CD14-positive monocyte (primary cell): ENCODE data around the gene KIF1B. TPM values are rescaled to one million over a fixed set of nuclear protein-coding genes. Genes with fewer than 3 reads are reported as not detected.

Experiments used
- DNase-seq, 3 donors: peaks; one replicate each; pipeline ENCODE4 v3.0.0-alpha.2; 2011 to 2022
- H2AFZ ChIP-seq: 2 replicates; pipeline ENCODE4 v1.6.0; 2012; ENCODE audit warnings: mild to moderate bottlenecking, low read depth, low read length, inconsistent platforms; ENCODE audit not compliant: insufficient read depth, poor library complexity, severe bottlenecking
- H3K27ac ChIP-seq, 2 donors: 1 replicate in 1 of 2; 2 replicates in 1 of 2; pipeline ENCODE4 v1.5.1; 2012 to 2013; ENCODE audit warnings: low read length in 2 of 2, control low read depth in 1 of 2, inconsistent platforms in 1 of 2, low read depth in 1 of 2, mild to moderate bottlenecking in 1 of 2
- H3K27me3 ChIP-seq, 2 donors: one replicate each; pipeline versions ENCODE4 v1.6.0 to v1.6.1; 2011 to 2013; ENCODE audit warnings: low read length in 2 of 2; ENCODE audit not compliant: control insufficient read depth in 2 of 2, insufficient read depth in 2 of 2
- H3K36me3 ChIP-seq, 2 donors: replicated peaks in 1 of 2; 1 replicate in 1 of 2; 2 replicates in 1 of 2; pipeline versions ENCODE4 v1.5.1 to v1.6.1; 2012 to 2013; ENCODE audit warnings: low read length in 2 of 2, control low read depth in 1 of 2, inconsistent platforms in 1 of 2, mild to moderate bottlenecking in 1 of 2; ENCODE audit not compliant: insufficient read depth in 2 of 2, control insufficient read depth in 1 of 2
- H3K4me1 ChIP-seq, 2 donors: 1 replicate in 1 of 2; 2 replicates in 1 of 2; pipeline versions ENCODE4 v1.5.1 to v1.6.1; 2012 to 2013; ENCODE audit warnings: low read length in 2 of 2, control low read depth in 1 of 2, inconsistent platforms in 1 of 2, mild to moderate bottlenecking in 1 of 2, moderate library complexity in 1 of 2; ENCODE audit not compliant: insufficient read depth in 2 of 2, control insufficient read depth in 1 of 2
- H3K4me2 ChIP-seq: replicated peaks from 2 replicates; pipeline ENCODE3; 2012; ENCODE audit warnings: low read length, moderate library complexity, mild to moderate bottlenecking; ENCODE audit not compliant: poor library complexity, severe bottlenecking; ENCODE audit errors: extremely low read depth
- H3K4me3 ChIP-seq, 3 experiments: fragments of 200-600 bp in 1 of 3; sonication (generic) in 1 of 3; replicated peaks in 1 of 3; 1 replicate in 2 of 3; 2 replicates in 1 of 3; pipeline ENCODE4 v1.5.1; 2011 to 2013; ENCODE audit warnings: low read length in 3 of 3, mild to moderate bottlenecking in 3 of 3, control low read depth in 2 of 3, low read depth in 2 of 3, inconsistent platforms in 1 of 3, moderate library complexity in 1 of 3
- H3K79me2 ChIP-seq: 2 replicates; pipeline ENCODE4 v1.6.0; 2012; ENCODE audit warnings: mild to moderate bottlenecking, control low read depth, inconsistent platforms, low read length, moderate library complexity; ENCODE audit not compliant: insufficient read depth
- H3K9ac ChIP-seq: 2 replicates; pipeline ENCODE4 v1.6.0; 2017; ENCODE audit warnings: low read length, mild to moderate bottlenecking; ENCODE audit not compliant: insufficient read depth, poor library complexity, severe bottlenecking
- H3K9me3 ChIP-seq, 2 donors: replicated peaks in 1 of 2; 1 replicate in 1 of 2; 2 replicates in 1 of 2; pipeline versions ENCODE4 v1.5.1 to v1.6.1; 2012 to 2013; ENCODE audit warnings: low read length in 2 of 2, control low read depth in 1 of 2; ENCODE audit not compliant: control insufficient read depth in 1 of 2, insufficient read depth in 1 of 2
- H4K20me1 ChIP-seq: 2 replicates; pipeline ENCODE4 v1.6.0; 2012; ENCODE audit warnings: mild to moderate bottlenecking, low read length, control low read depth, moderate library complexity; ENCODE audit not compliant: insufficient read depth
- H3K27ac Mint-ChIP-seq, 7 donors: one replicate each; pipeline ENCODE4 v1.8.0; 2020; ENCODE audit warnings: mild to moderate bottlenecking in 7 of 7, mixed read lengths in 7 of 7, moderate library complexity in 6 of 7, inconsistent platforms in 2 of 7
- H3K27me3 Mint-ChIP-seq, 3 donors: one replicate each; pipeline ENCODE4 v1.8.0; 2021 to 2022; ENCODE audit warnings: low read depth in 3 of 3, mild to moderate bottlenecking in 3 of 3, mixed read lengths in 3 of 3, moderate library complexity in 3 of 3, inconsistent platforms in 1 of 3
- H3K36me3 Mint-ChIP-seq, 2 donors: one replicate each; pipeline ENCODE4 v1.8.0; 2020; ENCODE audit warnings: mixed read lengths in 2 of 2, inconsistent platforms in 1 of 2, mild to moderate bottlenecking in 1 of 2
- H3K4me1 Mint-ChIP-seq: one replicate; pipeline ENCODE4 v1.8.0; 2020; ENCODE audit warnings: mild to moderate bottlenecking, mixed read lengths
- H3K4me3 Mint-ChIP-seq, 2 donors: one replicate each; pipeline ENCODE4 v1.8.0; 2020; ENCODE audit warnings: mild to moderate bottlenecking in 2 of 2, mixed read lengths in 2 of 2, moderate library complexity in 1 of 2
- H3K9me3 Mint-ChIP-seq, 7 donors: one replicate each; pipeline ENCODE4 v1.8.0; 2020 to 2022; ENCODE audit warnings: mixed read lengths in 7 of 7, mild to moderate bottlenecking in 6 of 7, moderate library complexity in 6 of 7, inconsistent platforms in 2 of 7
- WGBS: methylation state at CpG from one replicate; pipeline ENCODE4 v1.1.5; 2013; ENCODE audit warnings: missing lambda C conversion rate; ENCODE audit not compliant: insufficient coverage; 5-methylcytosine and 5-hydroxymethylcytosine counted together
- intact Hi-C, 2 donors: fragments of 100-400 bp; cut with micrococcal nuclease; formaldehyde crosslinking; loops; one replicate each; pipeline versions ENCODE4 v1.15.0 to v1.15.1; 2023
- polyA plus RNA-seq, 3 donors: library from polyadenylated mRNA; depleted of rRNA in 1 of 3; unstranded in 2 of 3; stranded (reverse) in 1 of 3; fragments of 300-500 nt in 2 of 3; fragments of >200 nt in 1 of 3; fragmentation: Illumina TruSeq in 2 of 3; gene quantifications; 1 replicate in 2 of 3; 2 replicates in 1 of 3; pipeline ENCODE4 v1.2.3, GENCODE V29; 2012 to 2021
- TF ChIP-seq, protein P1 (sequence below): fragments of 200-600 bp; IDR thresholded peaks from one replicate; pipeline ENCODE4 v1.8.0; 2022; ENCODE audit warnings: antibody characterized with exemption, mild to moderate bottlenecking

Gene KIF1B
- polyA plus RNA-seq, 3 donors: 3.0 to 7.0 (median 3.3) TPM

DNA sequence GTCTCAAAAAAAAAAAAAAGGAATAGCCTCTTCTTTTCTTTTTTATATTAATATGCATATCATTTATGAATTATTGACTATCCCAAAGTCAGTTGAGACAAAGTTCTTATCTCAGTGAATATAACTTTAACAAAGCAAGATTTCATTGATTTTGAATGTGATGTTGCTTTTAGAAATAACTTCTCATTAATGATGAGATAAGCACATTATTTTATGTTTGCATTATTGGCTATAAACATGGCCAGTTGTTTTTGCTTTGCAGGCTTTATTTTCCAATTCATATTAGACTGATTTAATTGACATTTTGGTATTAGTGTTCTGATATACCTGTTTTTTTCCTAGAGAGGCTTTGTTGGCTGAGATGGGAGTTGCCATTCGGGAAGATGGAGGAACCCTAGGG, 81.3 kb downstream of the KIF1B start:
- no peak for DNase-seq
- no peaks in the 10 kb centered on the region for H3K27me3 ChIP-seq
- no peaks in the 10 kb centered on the region for H3K79me2 ChIP-seq
- H3K4me1 ChIP-seq: no peaks in the 10 kb centered on the region
- TF ChIP-seq, protein P1, sequence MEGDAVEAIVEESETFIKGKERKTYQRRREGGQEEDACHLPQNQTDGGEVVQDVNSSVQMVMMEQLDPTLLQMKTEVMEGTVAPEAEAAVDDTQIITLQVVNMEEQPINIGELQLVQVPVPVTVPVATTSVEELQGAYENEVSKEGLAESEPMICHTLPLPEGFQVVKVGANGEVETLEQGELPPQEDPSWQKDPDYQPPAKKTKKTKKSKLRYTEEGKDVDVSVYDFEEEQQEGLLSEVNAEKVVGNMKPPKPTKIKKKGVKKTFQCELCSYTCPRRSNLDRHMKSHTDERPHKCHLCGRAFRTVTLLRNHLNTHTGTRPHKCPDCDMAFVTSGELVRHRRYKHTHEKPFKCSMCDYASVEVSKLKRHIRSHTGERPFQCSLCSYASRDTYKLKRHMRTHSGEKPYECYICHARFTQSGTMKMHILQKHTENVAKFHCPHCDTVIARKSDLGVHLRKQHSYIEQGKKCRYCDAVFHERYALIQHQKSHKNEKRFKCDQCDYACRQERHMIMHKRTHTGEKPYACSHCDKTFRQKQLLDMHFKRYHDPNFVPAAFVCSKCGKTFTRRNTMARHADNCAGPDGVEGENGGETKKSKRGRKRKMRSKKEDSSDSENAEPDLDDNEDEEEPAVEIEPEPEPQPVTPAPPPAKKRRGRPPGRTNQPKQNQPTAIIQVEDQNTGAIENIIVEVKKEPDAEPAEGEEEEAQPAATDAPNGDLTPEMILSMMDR: no peak
- H4K20me1 ChIP-seq: no peaks in the 10 kb centered on the region
- H3K36me3 ChIP-seq: peaks cover 59 to 98% of the 10 kb centered on the region in 2 donors
- WGBS: no CpG with 5 or more reads among the region's 1 CpG
- H3K9me3 ChIP-seq: no peaks in the 10 kb centered on the region
- H2AFZ ChIP-seq: no peak overlapping the region
- no peaks in the 10 kb centered on the region for H3K27me3 Mint-ChIP-seq
- H3K9ac ChIP-seq: no peak overlapping the region
- H3K4me2 ChIP-seq: no peak overlapping the region
- H3K4me1 Mint-ChIP-seq: peaks cover 2% of the 10 kb centered on the region
- H3K4me3 ChIP-seq: no peak overlapping the region
- intact Hi-C loops: no loop called here
- peaks cover 71 to 87% of the 10 kb centered on the region in 2 donors for H3K36me3 Mint-ChIP-seq
- no peak overlapping the region for H3K4me3 Mint-ChIP-seq
- peak overlapping the region in 1 of 7 donors; percentile 16 for H3K27ac Mint-ChIP-seq
- no peak overlapping the region for H3K27ac ChIP-seq
- no peaks in the 10 kb centered on the region for H3K9me3 Mint-ChIP-seq

DNA sequence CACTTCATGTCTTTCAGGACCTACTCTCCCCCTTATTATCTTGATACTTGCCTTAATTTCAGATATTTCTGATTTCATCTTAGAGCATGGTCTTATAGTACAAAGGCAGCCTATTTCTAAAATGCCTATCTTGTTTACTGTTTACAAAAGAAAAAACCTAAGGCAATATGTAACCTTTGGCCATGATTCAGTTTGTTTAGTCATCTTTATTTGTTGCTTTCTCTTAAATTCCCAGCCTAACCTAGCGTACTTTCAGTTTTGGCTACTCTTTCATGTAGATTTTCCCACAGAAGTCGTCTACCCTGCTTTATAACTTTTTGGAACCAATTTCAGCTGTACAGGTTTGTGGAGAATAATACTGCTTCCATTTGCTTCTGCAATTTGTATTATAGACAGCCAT, 81.8 kb downstream of the KIF1B start:
- Histone ChIP-seq H3K9me3 (no peaks in the 10 kb centered on the region), H4K20me1 (no peaks in the 10 kb centered on the region), H3K9ac (no peak overlapping the region), H3K79me2 (no peaks in the 10 kb centered on the region), H3K27me3 (no peaks in the 10 kb centered on the region), H3K4me1 (peaks cover 0 to 4% of the 10 kb centered on the region in 2 donors), H3K4me2 (no peak overlapping the region), H3K4me3 (no peak overlapping the region), H3K27ac (no peak overlapping the region), H3K36me3 (peaks cover 64 to 98% of the 10 kb centered on the region in 2 donors), H2AFZ (no peak overlapping the region)
- H3K4me3 Mint-ChIP-seq: no peak overlapping the region
- WGBS: no CpG with 5 or more reads among the region's 2 CpGs
- H3K36me3 Mint-ChIP-seq: peaks cover 75 to 88% of the 10 kb centered on the region in 2 donors
- DNase-seq: no peak
- no peak overlapping the region for H3K27ac Mint-ChIP-seq
- H3K4me1 Mint-ChIP-seq: peaks cover 7% of the 10 kb centered on the region
- intact Hi-C loops: no loop called here
- H3K9me3 Mint-ChIP-seq: no peaks in the 10 kb centered on the region
- H3K27me3 Mint-ChIP-seq: no peaks in the 10 kb centered on the region
- TF ChIP-seq, protein P1: no peak
